ENCODE data around the gene SLC29A3. TPM values are rescaled to one million over a fixed set of nuclear protein-coding genes. Genes with fewer than 3 reads are reported as not detected.

SLC29A3 gene
- total RNA-seq, 2 donors from 2014 or later: 4.1 to 6.7 TPM

- intact Hi-C loops (cut with DNase I, micrococcal nuclease): loop anchor here in 1 of 2 donors (10.0 kb wide), 1 partner anchor 183 kb away; no protein-coding TSS in a partner anchor
- ATAC-seq: no peak
Measured at GRCh38 chr10:71391701-71392100, 72.6 kb downstream of the SLC29A3 start.

GRCh38 chr10:71392292-71392691 is 73.2 kb downstream of the SLC29A3 start:
- DNase-seq (no peak), ATAC-seq (no peak)
- intact Hi-C loops (cut with DNase I, micrococcal nuclease): loop anchor here in 1 of 2 donors (10.0 kb wide), 1 partner anchor 183 kb away; no protein-coding TSS in a partner anchor

More at GRCh38 chr10:71391701-71392100, 72.6 kb downstream of the SLC29A3 start:
- no peak for DNase-seq

GRCh38 chr10:71392791-71393781 is 74.0 kb downstream of the SLC29A3 start:
- no peak for ATAC-seq
- DNase-seq: no peak
- intact Hi-C loops (cut with DNase I, micrococcal nuclease): loop anchor here in 1 of 2 donors (10.0 kb wide), 1 partner anchor 182 kb away; no protein-coding TSS in a partner anchor

GRCh38 chr10:71393841-71394475 is 74.9 kb downstream of the SLC29A3 start:
- DNase-seq: no peak
- ATAC-seq: no peak
- intact Hi-C loops (cut with DNase I, micrococcal nuclease): loop anchor here in 1 of 2 donors (10.0 kb wide), 1 partner anchor 181 kb away; no protein-coding TSS in a partner anchor

- DNase-seq (no peak), ATAC-seq (no peak)
- intact Hi-C loops (cut with DNase I, micrococcal nuclease): loop anchor here in 1 of 2 donors (10.0 kb wide), 1 partner anchor 180 kb away; no protein-coding TSS in a partner anchor
Measured at GRCh38 chr10:71394926-71395562, 76.0 kb downstream of the SLC29A3 start.

GRCh38 chr10:71395621-71396020 is 76.6 kb downstream of the SLC29A3 start:
- intact Hi-C loops (cut with DNase I, micrococcal nuclease): loop anchor here in 1 of 2 donors (10.0 kb wide), 1 partner anchor 179 kb away; no protein-coding TSS in a partner anchor

GRCh38 chr10:71396084-71396710 is 77.1 kb downstream of the SLC29A3 start:
- intact Hi-C loops (cut with DNase I, micrococcal nuclease): loop anchor here in 1 of 2 donors (10.0 kb wide), 1 partner anchor 179 kb away; no protein-coding TSS in a partner anchor
- DNase-seq: peak in 1 of 2 donors; percentile 44
- ATAC-seq: peak; percentile 77

More at GRCh38 chr10:71395621-71396020, 76.6 kb downstream of the SLC29A3 start:
- DNase-seq: no peak
- ATAC-seq: no peak

- intact Hi-C loops (cut with DNase I, micrococcal nuclease): loop anchor here in 1 of 2 donors (10.0 kb wide), 1 partner anchor 178 kb away; no protein-coding TSS in a partner anchor
- ATAC-seq: peak; percentile 28
- peak in 1 of 2 donors; percentile 32 for DNase-seq
Measured at GRCh38 chr10:71396711-71397295, 77.7 kb downstream of the SLC29A3 start, which contains the start of gene CDH23. Gene CDH23, plus strand, starts transcription at chr10:71396920. Its CDS starts 42,912 bp downstream, at chr10:71439832.

- intact Hi-C loops (cut with DNase I, micrococcal nuclease): loop anchor here in 1 of 2 donors (10.0 kb wide), 1 partner anchor 177 kb away; no protein-coding TSS in a partner anchor
- DNase-seq: no peak
- no peak for ATAC-seq
Measured at GRCh38 chr10:71397296-71398212, 78.5 kb downstream of the SLC29A3 start.

GRCh38 chr10:71398976-71399375 is 79.9 kb downstream of the SLC29A3 start:
- intact Hi-C loops (cut with DNase I, micrococcal nuclease): loop anchor here in 1 of 2 donors (10.0 kb wide), 1 partner anchor 176 kb away; no protein-coding TSS in a partner anchor
- no peak for ATAC-seq
- DNase-seq: no peak

- ATAC-seq (no peak), DNase-seq (no peak)
- intact Hi-C loops (cut with DNase I, micrococcal nuclease): loop anchor here in 1 of 2 donors (10.0 kb wide), 1 partner anchor 175 kb away; no protein-coding TSS in a partner anchor
Measured at GRCh38 chr10:71399946-71400345, 80.9 kb downstream of the SLC29A3 start.

- intact Hi-C loops (cut with DNase I, micrococcal nuclease): no loop called here
- ATAC-seq (no peak), DNase-seq (no peak)
Measured at GRCh38 chr10:71401056-71401455, 82.0 kb downstream of the SLC29A3 start.

- ATAC-seq (no peak), DNase-seq (no peak)
- intact Hi-C loops (cut with DNase I, micrococcal nuclease): no loop called here
Measured at GRCh38 chr10:71402005-71402404, 82.9 kb downstream of the SLC29A3 start.

- no peak for ATAC-seq
- no peak for DNase-seq
- intact Hi-C loops (cut with DNase I, micrococcal nuclease): no loop called here
Measured at GRCh38 chr10:71404503-71405295, 85.6 kb downstream of the SLC29A3 start.

GRCh38 chr10:71406878-71407277 is 87.8 kb downstream of the SLC29A3 start:
- no peak for ATAC-seq
- intact Hi-C loops (cut with DNase I, micrococcal nuclease): no loop called here
- no peak for DNase-seq

Measured in left colon (tissue), 2 donors.